Measurements from ENCODE around the gene KAZN.
A peak's percentile ranks its signal among the peaks of the same experiment; 100 is the strongest.

DNA sequence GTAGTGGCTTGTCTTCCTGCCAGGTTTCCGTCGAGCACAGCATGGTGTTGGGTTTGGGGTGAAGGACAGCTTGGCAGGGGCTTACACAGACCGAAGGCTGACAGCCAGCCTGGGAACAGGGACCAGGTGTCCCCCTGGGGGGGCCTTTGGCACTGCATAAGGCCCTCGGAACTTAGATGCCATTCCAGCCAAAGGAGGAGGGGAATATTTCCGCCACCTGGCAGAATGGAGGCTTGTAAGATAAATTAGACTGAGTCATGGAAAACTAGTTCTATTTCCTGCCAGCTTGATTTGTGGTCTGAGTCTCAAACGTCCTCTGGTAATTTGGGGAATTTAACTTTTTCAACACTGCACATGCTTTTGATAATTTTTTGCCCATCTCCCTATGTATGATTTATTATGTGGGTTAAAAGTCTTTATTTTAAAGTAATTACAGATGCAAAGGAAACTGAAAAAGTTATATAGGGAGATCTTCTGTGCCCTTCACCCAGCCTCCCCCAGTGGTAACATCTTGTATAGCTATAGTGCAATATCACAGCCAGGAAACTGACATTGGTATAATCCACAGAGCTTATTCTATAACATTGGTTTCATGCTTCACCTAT lies 543.6 kb downstream of the KAZN start:
- TF ChIP-seq, protein P1, sequence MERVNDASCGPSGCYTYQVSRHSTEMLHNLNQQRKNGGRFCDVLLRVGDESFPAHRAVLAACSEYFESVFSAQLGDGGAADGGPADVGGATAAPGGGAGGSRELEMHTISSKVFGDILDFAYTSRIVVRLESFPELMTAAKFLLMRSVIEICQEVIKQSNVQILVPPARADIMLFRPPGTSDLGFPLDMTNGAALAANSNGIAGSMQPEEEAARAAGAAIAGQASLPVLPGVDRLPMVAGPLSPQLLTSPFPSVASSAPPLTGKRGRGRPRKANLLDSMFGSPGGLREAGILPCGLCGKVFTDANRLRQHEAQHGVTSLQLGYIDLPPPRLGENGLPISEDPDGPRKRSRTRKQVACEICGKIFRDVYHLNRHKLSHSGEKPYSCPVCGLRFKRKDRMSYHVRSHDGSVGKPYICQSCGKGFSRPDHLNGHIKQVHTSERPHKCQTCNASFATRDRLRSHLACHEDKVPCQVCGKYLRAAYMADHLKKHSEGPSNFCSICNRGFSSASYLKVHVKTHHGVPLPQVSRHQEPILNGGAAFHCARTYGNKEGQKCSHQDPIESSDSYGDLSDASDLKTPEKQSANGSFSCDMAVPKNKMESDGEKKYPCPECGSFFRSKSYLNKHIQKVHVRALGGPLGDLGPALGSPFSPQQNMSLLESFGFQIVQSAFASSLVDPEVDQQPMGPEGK (CRISPR knock-in tag; IDR thresholded peaks at IDR 0.05; ENCODE audit: borderline replicate concordance) = peak; percentile 69; the same call in 1 of the 2 replicates
- TF ChIP-seq RARB (CRISPR knock-in tag; IDR thresholded peaks at IDR 0.05) = no peak
- TF ChIP-seq ARNTL (CRISPR knock-in tag; IDR thresholded peaks at IDR 0.05; ENCODE audit: borderline replicate concordance, low read depth) = no peak
- TF ChIP-seq ZFP3 (CRISPR knock-in tag; IDR thresholded peaks at IDR 0.05) = no peak
- no peak for TF ChIP-seq BACH2 (CRISPR knock-in tag; IDR thresholded peaks at IDR 0.05; ENCODE audit: borderline replicate concordance)
- TF ChIP-seq SNAI2 (CRISPR knock-in tag; IDR thresholded peaks at IDR 0.05) = no peak
- no peak for TF ChIP-seq ZNF565 (CRISPR knock-in tag; conservative IDR thresholded peaks at IDR 0.05; ENCODE audit: low read depth)
- TF ChIP-seq, protein P2, sequence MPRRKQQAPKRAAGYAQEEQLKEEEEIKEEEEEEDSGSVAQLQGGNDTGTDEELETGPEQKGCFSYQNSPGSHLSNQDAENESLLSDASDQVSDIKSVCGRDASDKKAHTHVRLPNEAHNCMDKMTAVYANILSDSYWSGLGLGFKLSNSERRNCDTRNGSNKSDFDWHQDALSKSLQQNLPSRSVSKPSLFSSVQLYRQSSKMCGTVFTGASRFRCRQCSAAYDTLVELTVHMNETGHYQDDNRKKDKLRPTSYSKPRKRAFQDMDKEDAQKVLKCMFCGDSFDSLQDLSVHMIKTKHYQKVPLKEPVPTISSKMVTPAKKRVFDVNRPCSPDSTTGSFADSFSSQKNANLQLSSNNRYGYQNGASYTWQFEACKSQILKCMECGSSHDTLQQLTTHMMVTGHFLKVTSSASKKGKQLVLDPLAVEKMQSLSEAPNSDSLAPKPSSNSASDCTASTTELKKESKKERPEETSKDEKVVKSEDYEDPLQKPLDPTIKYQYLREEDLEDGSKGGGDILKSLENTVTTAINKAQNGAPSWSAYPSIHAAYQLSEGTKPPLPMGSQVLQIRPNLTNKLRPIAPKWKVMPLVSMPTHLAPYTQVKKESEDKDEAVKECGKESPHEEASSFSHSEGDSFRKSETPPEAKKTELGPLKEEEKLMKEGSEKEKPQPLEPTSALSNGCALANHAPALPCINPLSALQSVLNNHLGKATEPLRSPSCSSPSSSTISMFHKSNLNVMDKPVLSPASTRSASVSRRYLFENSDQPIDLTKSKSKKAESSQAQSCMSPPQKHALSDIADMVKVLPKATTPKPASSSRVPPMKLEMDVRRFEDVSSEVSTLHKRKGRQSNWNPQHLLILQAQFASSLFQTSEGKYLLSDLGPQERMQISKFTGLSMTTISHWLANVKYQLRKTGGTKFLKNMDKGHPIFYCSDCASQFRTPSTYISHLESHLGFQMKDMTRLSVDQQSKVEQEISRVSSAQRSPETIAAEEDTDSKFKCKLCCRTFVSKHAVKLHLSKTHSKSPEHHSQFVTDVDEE (CRISPR knock-in tag; IDR thresholded peaks at IDR 0.05) = no peak
